Measurements from ENCODE around the gene HTR2A. TPM values are rescaled to one million over a fixed set of nuclear protein-coding genes. Genes with fewer than 3 reads are reported as not detected.

HTR2A gene
- total and polyA plus RNA-seq, 2 donors (not counting 3 experiments of a cell fraction or from before 2014, with no cell fraction given) = not detected

GRCh38 chr13:46799139-46799538 is 97.7 kb downstream of the HTR2A start:
- TF ChIP-seq JUN (IDR thresholded peaks at IDR 0.05; ENCODE audit: borderline replicate concordance, insufficient read depth, insufficient read length, low read depth) (no peak), POLR2A (IDR thresholded peaks at IDR 0.05; ENCODE audit: low read depth, low read length) (no peak), POLR2AphosphoS5 (IDR thresholded peaks at IDR 0.05; ENCODE audit: insufficient read depth, low read depth, low read length) (no peak), FOS (IDR thresholded peaks at IDR 0.05; ENCODE audit: borderline replicate concordance, insufficient read depth, low read length) (no peak), MYC (IDR thresholded peaks at IDR 0.05; ENCODE audit: low read depth, low read length) (no peak), GATA2 (IDR thresholded peaks at IDR 0.05; ENCODE audit: insufficient read depth, insufficient read length, low read depth, low read length) (no peak), EZH2 (IDR thresholded peaks at IDR 0.05; ENCODE audit: borderline replicate concordance, low read depth, low read length, severe bottlenecking) (no peak)
- TF ChIP-seq, protein P1, sequence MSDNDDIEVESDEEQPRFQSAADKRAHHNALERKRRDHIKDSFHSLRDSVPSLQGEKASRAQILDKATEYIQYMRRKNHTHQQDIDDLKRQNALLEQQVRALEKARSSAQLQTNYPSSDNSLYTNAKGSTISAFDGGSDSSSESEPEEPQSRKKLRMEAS (IDR thresholded peaks at IDR 0.05; ENCODE audit: insufficient read depth, insufficient read length) = no peak
- TF ChIP-seq, protein P2, sequence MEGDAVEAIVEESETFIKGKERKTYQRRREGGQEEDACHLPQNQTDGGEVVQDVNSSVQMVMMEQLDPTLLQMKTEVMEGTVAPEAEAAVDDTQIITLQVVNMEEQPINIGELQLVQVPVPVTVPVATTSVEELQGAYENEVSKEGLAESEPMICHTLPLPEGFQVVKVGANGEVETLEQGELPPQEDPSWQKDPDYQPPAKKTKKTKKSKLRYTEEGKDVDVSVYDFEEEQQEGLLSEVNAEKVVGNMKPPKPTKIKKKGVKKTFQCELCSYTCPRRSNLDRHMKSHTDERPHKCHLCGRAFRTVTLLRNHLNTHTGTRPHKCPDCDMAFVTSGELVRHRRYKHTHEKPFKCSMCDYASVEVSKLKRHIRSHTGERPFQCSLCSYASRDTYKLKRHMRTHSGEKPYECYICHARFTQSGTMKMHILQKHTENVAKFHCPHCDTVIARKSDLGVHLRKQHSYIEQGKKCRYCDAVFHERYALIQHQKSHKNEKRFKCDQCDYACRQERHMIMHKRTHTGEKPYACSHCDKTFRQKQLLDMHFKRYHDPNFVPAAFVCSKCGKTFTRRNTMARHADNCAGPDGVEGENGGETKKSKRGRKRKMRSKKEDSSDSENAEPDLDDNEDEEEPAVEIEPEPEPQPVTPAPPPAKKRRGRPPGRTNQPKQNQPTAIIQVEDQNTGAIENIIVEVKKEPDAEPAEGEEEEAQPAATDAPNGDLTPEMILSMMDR (IDR thresholded peaks at IDR 0.05; ENCODE audit: extremely low read depth in 1 of 2, insufficient read depth in 1 of 2, low read depth in 1 of 2, low read length in 2 of 2) = no peak
- FAIRE-seq (no peak), DNase-seq (ENCODE audit: low read depth, low spot score) (no peak)
- H3K9me3 ChIP-seq (replicated peaks; ENCODE audit: control insufficient read depth, insufficient read depth, low read length) = no peaks in the 10 kb centered on the region
- no TSS peak for BruUV-seq (replicated peaks)
- no peak overlapping the region for H3K27ac ChIP-seq (ENCODE audit: insufficient read depth, low read depth, low read length)
- no peak overlapping the region for H3K4me3 ChIP-seq (replicated peaks in 1 of 3; ENCODE audit: insufficient read depth in 1 of 3, low read depth in 1 of 3, low read length in 3 of 3)
- intact Hi-C loops (cut with micrococcal nuclease) (no loop called here), dilution Hi-C loops (cut with MboI; ENCODE audit: extremely low pct_ligation_motif_present, low sequenced_read_pairs) (no loop called here)
- H2AFZ ChIP-seq (ENCODE audit: low read depth, low read length) = no peak overlapping the region
- no peak overlapping the region for H3K4me2 ChIP-seq (ENCODE audit: insufficient read depth, low read length)
- no peak overlapping the region for H3K9ac ChIP-seq (replicated peaks; ENCODE audit: extremely low read depth, insufficient read depth, low read length)
- ChIA-PET POLR2A (no interaction called here), CTCF (no interaction called here)
- H4K20me1 ChIP-seq (replicated peaks; ENCODE audit: control insufficient read depth, extremely low read depth, insufficient read depth, low read length) = no peaks in the 10 kb centered on the region
- peaks cover 2 to 9% of the 10 kb centered on the region in 2 experiments for H3K27me3 ChIP-seq (ENCODE audit: control insufficient read depth in 2 of 2, insufficient read depth in 2 of 2, low read length in 2 of 2)
- no peaks in the 10 kb centered on the region for H3K36me3 ChIP-seq (ENCODE audit: control insufficient read depth in 2 of 2, extremely low read depth in 1 of 2, insufficient read depth in 2 of 2, low read length in 2 of 2)
- peaks cover 19% of the 10 kb centered on the region for H3K79me2 ChIP-seq (ENCODE audit: control insufficient read depth, insufficient read depth, low read length)
- H3K9me1 ChIP-seq (replicated peaks; ENCODE audit: control insufficient read depth, extremely low read depth, insufficient read depth, low read length) = no peaks in the 10 kb centered on the region
- peaks cover 9% of the 10 kb centered on the region for H3K4me1 ChIP-seq (ENCODE audit: control insufficient read depth, extremely low read depth, insufficient read depth, low read length)
